Measurements from ENCODE around the gene GH2. TPM values are rescaled to one million over a fixed set of nuclear protein-coding genes. Genes with fewer than 3 reads are reported as not detected.
"Not testable (repeated sequence)": the region's sequence is repeated elsewhere in the genome, so short reads cannot be mapped to it uniquely, and the experiment has no call there.

Gene GH2
- total RNA-seq, 1 experiment from 2014 or later, result not detected

DNA sequence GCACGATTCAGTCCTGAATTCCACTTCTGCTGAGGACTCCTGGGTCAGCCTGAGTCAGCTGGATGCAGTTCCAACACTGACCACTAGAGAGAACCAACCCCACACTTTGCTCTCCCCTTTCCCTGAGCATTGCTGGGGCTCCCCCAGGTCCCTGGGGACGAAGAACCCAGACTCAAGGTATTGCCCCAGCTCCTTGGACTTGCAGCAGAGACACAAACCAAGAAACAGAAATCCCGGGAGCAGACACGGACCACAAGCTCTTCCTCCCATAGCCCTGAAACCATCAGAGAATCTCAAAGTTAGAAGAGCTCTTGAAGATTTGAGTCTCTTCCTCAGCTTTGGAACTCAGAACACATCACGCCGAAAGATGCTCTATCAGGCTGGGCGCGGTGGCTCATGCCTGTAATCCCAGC lies 37.6 kb upstream of the GH2 start:
- H3K79me2 ChIP-seq (ENCODE audit: low read length), result no peaks in the 10 kb centered on the region
- peak; percentile 76 for DNase-seq
- H3K27me3 ChIP-seq (ENCODE audit: low read length), result peaks cover 14% of the 10 kb centered on the region; the same call in 1 of the 2 replicates
- no peak overlapping the region for H3K4me2 ChIP-seq (ENCODE audit: low read length)
- H3K9me3 ChIP-seq (ENCODE audit: low read length), result no peaks in the 10 kb centered on the region
- H3K4me1 ChIP-seq (ENCODE audit: insufficient read depth, low read length), result no peaks in the 10 kb centered on the region
- no peak overlapping the region for H3K9ac ChIP-seq (ENCODE audit: low read length)
- POLR2A ChIA-PET (ENCODE audit: unreplicated experiment), result no interaction called here
- no peaks in the 10 kb centered on the region for H3K9me2 ChIP-seq (replicated peaks; ENCODE audit: low read length)
- BruUV-seq (replicated peaks), result no TSS peak
- no peak overlapping the region for H2AFZ ChIP-seq (ENCODE audit: low read length)
- H3F3A ChIP-seq (ENCODE audit: low read length, unreplicated experiment), result no peaks in the 10 kb centered on the region
- ATAC-seq, result peak; percentile 95
- intact Hi-C loops (cut with micrococcal nuclease), result loop anchor here (1.0 to 10.0 kb wide), 6 partner anchors 33 to 365 kb away; no protein-coding TSS in a partner anchor
- H3K27ac ChIP-seq (ENCODE audit: low read length), result no peak overlapping the region
- H3K36me3 ChIP-seq (ENCODE audit: low read depth, low read length), result no peaks in the 10 kb centered on the region
- H4K20me1 ChIP-seq (ENCODE audit: low read length), result no peaks in the 10 kb centered on the region
- TF ChIP-seq EZH2 (IDR thresholded peaks at IDR 0.05; ENCODE audit: low read length, unreplicated experiment), result no peak
- TF ChIP-seq, protein P1, sequence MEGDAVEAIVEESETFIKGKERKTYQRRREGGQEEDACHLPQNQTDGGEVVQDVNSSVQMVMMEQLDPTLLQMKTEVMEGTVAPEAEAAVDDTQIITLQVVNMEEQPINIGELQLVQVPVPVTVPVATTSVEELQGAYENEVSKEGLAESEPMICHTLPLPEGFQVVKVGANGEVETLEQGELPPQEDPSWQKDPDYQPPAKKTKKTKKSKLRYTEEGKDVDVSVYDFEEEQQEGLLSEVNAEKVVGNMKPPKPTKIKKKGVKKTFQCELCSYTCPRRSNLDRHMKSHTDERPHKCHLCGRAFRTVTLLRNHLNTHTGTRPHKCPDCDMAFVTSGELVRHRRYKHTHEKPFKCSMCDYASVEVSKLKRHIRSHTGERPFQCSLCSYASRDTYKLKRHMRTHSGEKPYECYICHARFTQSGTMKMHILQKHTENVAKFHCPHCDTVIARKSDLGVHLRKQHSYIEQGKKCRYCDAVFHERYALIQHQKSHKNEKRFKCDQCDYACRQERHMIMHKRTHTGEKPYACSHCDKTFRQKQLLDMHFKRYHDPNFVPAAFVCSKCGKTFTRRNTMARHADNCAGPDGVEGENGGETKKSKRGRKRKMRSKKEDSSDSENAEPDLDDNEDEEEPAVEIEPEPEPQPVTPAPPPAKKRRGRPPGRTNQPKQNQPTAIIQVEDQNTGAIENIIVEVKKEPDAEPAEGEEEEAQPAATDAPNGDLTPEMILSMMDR (conservative IDR thresholded peaks at IDR 0.05; ENCODE audit: low read depth, low read length), result peak; percentile 91
- TF ChIP-seq EZH2phosphoT487 (IDR thresholded peaks at IDR 0.05; ENCODE audit: borderline replicate concordance, low read length), result no peak
- CTCF ChIA-PET, result interaction anchor here (0.6 to 3.2 kb wide), 14 partner anchors 10 to 214 kb away, joined by 3 to 33 read pairs (median 3); no protein-coding TSS in a partner anchor
- no peak overlapping the region for H3K4me3 ChIP-seq (ENCODE audit: low read length)

DNA sequence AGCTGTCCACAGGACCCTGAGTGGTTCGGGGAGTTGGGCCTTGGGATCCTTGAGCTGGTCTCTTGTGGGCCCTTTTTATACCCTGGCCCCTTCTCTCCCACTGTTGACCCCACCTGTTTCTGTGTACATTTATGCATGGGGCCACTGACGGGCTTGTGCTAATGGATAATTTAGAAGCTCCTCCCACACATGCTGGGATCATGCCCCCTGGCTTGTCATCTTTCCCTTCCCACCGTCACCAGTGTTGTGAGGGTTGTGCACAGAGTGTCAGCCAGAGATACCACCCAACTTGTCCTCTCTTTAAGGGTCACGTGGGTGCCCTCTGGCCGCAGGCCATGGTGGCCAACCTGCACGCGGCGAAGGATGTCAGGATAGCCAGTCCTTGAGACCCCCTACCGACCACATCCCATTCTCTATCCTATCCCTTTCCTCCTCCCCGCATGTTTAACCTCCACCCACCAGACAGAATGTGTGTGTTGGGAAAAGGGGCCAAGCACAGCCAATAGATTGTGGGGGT lies 37.1 kb upstream of the GH2 start, which contains the start of gene GH1:
TSS of gene GH1 (minus strand) at position 51 of the 517 bp plus-strand sequence. CDS start 63 bp downstream, outside the sequence.
- BruUV-seq (replicated peaks); ATAC-seq; H3K4me1 ChIP-seq (ENCODE audit: insufficient read depth, low read length); H3K36me3 ChIP-seq (ENCODE audit: low read depth, low read length); H3K9ac ChIP-seq (ENCODE audit: low read length); H3K4me2 ChIP-seq (ENCODE audit: low read length); H3K9me3 ChIP-seq (ENCODE audit: low read length); H2AFZ ChIP-seq (ENCODE audit: low read length); H4K20me1 ChIP-seq (ENCODE audit: low read length); DNase-seq; H3K9me2 ChIP-seq (replicated peaks; ENCODE audit: low read length); POLR2A ChIA-PET (ENCODE audit: unreplicated experiment); H3K79me2 ChIP-seq (ENCODE audit: low read length); H3K27ac ChIP-seq (ENCODE audit: low read length); H3K4me3 ChIP-seq (ENCODE audit: low read length); H3F3A ChIP-seq (ENCODE audit: low read length, unreplicated experiment): not testable (repeated sequence)
- intact Hi-C loops (cut with micrococcal nuclease), result loop anchor here (1.0 to 10.0 kb wide), 6 partner anchors 33 to 366 kb away; no protein-coding TSS in a partner anchor
- peaks cover 14% of the 10 kb centered on the region; the same call in 1 of the 2 replicates for H3K27me3 ChIP-seq (ENCODE audit: low read length)
- CTCF ChIA-PET, result interaction anchor here (1.0 to 3.2 kb wide), 8 partner anchors 14 to 215 kb away, joined by 3 to 33 read pairs (median 10); no protein-coding TSS in a partner anchor

DNA sequence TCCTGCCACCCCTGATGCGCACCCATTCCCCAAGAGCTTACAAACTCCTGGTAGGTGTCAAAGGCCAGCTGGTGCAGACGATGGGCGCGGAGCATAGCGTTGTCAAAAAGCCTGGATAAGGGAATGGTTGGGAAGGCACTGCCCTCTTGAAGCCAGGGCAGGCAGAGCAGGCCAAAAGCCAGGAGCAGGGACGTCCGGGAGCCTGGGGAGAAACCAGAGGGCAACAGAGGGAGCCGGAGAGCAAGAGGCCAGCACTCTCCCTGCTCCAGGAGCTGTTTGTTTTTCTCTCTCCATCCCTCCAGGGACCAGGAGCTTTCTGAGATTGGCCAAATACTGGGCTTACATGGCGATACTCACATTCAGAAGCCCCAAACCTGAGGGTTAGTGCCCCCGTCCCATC lies 36.6 kb upstream of the GH2 start:
- no peaks in the 10 kb centered on the region for H3K79me2 ChIP-seq (ENCODE audit: low read length)
- H3K9me2 ChIP-seq (replicated peaks; ENCODE audit: low read length), result no peaks in the 10 kb centered on the region
- H2AFZ ChIP-seq (ENCODE audit: low read length), result no peak overlapping the region
- H3K9me3 ChIP-seq (ENCODE audit: low read length), result no peaks in the 10 kb centered on the region
- no peak for TF ChIP-seq EZH2phosphoT487 (IDR thresholded peaks at IDR 0.05; ENCODE audit: borderline replicate concordance, low read length)
- TF ChIP-seq, protein P1 (conservative IDR thresholded peaks at IDR 0.05; ENCODE audit: low read depth, low read length), result peak; percentile 24; the same call in 1 of the 2 replicates
- TF ChIP-seq EZH2 (IDR thresholded peaks at IDR 0.05; ENCODE audit: low read length, unreplicated experiment), result no peak
- CTCF ChIA-PET, result interaction anchor here (1.0 to 3.2 kb wide), 7 partner anchors 14 to 215 kb away, joined by 3 to 33 read pairs (median 4); no protein-coding TSS in a partner anchor
- H3K4me1 ChIP-seq (ENCODE audit: insufficient read depth, low read length), result no peaks in the 10 kb centered on the region
- no peaks in the 10 kb centered on the region for H3K36me3 ChIP-seq (ENCODE audit: low read depth, low read length)
- intact Hi-C loops (cut with micrococcal nuclease), result loop anchor here (2.0 to 10.0 kb wide), 4 partner anchors 34 to 366 kb away; no protein-coding TSS in a partner anchor
- H3K27me3 ChIP-seq (ENCODE audit: low read length), result peaks cover 14% of the 10 kb centered on the region; the same call in 1 of the 2 replicates
- no peaks in the 10 kb centered on the region for H4K20me1 ChIP-seq (ENCODE audit: low read length)
- no peak overlapping the region for H3K4me3 ChIP-seq (ENCODE audit: low read length)
- POLR2A ChIA-PET (ENCODE audit: unreplicated experiment), result interaction anchor here (0.6 kb wide), 1 partner anchor 103 kb away, joined by 4 read pairs; no protein-coding TSS in a partner anchor
- ATAC-seq (peak; percentile 42; the same call in 1 of the 2 replicates), DNase-seq (peak; percentile 14)
- no peak overlapping the region for H3K9ac ChIP-seq (ENCODE audit: low read length)
- no peaks in the 10 kb centered on the region for H3F3A ChIP-seq (ENCODE audit: low read length, unreplicated experiment)
- no TSS peak for BruUV-seq (replicated peaks)
- no peak overlapping the region for H3K27ac ChIP-seq (ENCODE audit: low read length)
- no peak overlapping the region for H3K4me2 ChIP-seq (ENCODE audit: low read length)
